Stimulated activated CD4-positive, alpha-beta T cell treated with anti-CD3 and anti-CD28 coated beads, Interleukin-15, amount 100 ng/mL, for 1 hour (primary cell): Measurements from ENCODE around the gene UPF2.
A peak's percentile ranks its signal among the peaks of the same experiment; 100 is the strongest.
"Not testable (repeated sequence)": the region's sequence is repeated elsewhere in the genome, so short reads cannot be mapped to it uniquely, and the experiment has no call there.

Source experiments
- DNase-seq, 2 donors: peaks; one replicate each; pipeline ENCODE4 v3.0.0-alpha.2; 2020; ENCODE audit warnings: low read depth in 1 of 2, low spot score in 1 of 2

UPF2 gene, protein sequence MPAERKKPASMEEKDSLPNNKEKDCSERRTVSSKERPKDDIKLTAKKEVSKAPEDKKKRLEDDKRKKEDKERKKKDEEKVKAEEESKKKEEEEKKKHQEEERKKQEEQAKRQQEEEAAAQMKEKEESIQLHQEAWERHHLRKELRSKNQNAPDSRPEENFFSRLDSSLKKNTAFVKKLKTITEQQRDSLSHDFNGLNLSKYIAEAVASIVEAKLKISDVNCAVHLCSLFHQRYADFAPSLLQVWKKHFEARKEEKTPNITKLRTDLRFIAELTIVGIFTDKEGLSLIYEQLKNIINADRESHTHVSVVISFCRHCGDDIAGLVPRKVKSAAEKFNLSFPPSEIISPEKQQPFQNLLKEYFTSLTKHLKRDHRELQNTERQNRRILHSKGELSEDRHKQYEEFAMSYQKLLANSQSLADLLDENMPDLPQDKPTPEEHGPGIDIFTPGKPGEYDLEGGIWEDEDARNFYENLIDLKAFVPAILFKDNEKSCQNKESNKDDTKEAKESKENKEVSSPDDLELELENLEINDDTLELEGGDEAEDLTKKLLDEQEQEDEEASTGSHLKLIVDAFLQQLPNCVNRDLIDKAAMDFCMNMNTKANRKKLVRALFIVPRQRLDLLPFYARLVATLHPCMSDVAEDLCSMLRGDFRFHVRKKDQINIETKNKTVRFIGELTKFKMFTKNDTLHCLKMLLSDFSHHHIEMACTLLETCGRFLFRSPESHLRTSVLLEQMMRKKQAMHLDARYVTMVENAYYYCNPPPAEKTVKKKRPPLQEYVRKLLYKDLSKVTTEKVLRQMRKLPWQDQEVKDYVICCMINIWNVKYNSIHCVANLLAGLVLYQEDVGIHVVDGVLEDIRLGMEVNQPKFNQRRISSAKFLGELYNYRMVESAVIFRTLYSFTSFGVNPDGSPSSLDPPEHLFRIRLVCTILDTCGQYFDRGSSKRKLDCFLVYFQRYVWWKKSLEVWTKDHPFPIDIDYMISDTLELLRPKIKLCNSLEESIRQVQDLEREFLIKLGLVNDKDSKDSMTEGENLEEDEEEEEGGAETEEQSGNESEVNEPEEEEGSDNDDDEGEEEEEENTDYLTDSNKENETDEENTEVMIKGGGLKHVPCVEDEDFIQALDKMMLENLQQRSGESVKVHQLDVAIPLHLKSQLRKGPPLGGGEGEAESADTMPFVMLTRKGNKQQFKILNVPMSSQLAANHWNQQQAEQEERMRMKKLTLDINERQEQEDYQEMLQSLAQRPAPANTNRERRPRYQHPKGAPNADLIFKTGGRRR

DNA sequence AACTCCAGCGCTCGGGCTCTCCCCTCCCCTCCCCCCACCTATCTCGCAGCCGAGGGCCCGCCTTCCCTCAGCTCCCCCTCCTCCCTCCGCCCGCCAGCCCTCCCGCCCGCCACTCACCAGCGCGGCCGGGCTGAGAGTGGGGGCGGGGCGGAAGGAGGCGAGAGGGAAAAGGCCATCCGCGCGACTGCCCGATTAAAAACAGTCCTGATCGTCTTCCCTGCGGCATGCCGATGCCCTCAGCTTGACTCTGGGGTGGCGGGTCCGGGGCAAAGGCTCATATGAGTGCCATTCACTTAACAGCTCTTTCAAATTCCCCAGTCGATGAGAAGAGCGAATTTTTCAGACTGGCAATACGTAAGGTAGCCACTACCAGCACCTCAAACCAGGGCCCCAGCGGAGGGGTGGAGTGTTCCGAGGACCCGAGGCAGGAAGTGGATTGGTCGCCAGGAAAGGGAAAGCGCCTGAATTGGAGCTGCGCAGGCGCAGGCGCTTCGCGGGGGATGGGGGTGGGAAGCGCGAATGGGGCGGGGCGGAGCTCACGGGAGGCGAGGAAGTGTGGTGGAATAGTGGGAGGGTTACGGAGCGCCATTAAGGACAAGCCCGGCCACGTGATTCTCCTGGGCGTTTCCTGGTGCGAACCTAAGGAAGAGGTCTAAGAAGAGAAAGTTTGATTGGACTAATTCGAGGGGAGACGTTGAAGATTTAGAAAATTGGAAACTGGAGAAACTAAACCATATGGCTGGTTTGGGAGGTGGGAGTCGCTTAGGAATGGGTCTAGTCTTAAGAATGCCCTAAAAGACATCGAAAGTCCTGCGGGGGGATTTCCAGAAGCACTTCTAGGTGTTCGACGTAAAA lies at the start of gene UPF2:
Gene UPF2, minus strand, starts transcription at position 13 of the 855 bp plus-strand sequence. CDS start 7,386 bp downstream, outside the sequence.
- DNase-seq, result peak; percentile 95 to 96

DNA sequence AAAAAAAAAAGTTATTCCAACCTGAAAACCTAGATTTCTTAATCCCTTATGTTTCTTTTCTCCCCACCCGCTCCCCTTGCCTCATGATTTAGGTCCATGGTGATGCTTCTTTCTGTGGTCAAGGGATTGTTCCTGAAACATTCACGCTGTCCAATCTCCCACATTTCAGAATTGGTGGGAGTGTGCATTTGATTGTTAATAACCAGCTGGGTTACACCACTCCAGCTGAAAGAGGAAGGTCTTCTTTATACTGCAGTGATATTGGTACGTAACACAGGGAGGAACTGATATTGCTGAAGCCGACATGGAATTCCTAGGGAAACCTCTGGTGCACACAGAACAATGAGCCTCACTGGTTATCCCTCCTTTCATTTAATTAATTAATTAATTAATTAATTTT lies 48.8 kb upstream of the UPF2 start:
- DNase-seq, result no peak

DNA sequence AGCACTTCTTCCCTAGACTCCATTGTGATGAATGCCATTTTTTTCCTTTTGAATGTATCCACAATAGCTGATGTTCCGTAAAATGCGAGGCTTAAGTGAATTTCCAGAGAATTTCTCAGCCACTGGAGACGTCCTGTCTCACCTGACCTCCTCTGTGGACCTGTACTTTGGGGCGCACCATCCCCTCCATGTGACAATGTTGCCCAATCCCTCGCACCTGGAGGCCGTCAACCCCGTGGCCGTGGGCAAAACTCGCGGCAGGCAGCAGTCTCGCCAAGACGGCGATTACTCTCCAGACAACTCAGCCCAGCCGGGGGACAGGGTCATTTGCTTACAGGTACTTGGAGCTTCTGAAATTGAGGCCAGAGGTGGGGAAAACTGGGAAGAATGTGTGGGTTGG lies 46.3 kb upstream of the UPF2 start:
- no peak for DNase-seq

DNA sequence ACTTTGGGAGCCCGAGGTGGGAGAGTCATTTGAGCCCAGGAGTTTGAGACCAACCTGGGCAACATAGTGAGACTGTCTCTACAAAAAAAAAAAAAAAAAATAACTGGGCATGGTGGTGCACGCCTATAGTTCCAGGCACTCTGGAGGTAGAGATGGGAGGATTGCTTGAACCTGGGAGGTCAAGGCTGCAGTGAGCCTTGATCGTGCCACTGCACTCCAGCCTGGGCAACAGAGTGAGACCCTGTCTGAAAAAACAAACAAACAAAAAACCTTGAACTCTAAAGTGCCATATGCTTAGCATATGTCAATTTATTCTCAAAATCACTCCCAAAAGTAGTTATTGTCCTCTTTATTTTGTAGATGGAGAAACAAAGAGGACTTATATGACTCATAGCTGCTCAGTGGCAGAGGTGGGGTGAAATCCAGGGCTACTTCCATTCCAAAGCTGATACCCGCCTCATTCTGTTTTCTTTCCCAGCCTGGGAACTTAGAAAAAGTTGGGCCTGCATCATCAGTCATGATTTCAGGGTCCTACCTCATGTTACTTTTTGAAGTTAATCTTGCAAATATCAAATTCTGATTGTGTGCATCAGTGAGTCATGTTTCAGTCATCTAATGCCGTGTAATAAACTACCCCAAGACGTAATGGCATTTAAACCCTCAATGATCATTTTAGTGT lies 39.4 kb upstream of the UPF2 start:
- no peak for DNase-seq

DNA sequence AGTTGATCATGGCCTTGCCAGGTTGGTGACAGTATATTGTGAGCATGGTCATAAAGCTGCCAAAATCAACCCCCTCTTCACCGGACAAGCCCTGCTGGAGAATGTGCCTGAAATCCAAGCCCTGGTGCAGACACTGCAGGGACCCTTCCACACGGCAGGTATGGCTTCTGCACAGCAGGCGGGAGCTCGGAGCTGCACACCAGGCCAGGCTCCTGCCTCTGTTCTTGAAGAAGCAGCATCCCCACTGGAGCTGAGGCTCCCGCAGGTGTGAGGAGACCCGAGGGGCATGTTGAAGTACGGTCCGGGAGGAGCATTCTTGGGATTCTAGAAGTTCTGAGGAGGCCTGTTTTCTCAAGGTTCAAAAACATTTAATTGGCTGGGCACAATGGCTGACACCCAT lies 38.9 kb upstream of the UPF2 start:
- no peak for DNase-seq

DNA sequence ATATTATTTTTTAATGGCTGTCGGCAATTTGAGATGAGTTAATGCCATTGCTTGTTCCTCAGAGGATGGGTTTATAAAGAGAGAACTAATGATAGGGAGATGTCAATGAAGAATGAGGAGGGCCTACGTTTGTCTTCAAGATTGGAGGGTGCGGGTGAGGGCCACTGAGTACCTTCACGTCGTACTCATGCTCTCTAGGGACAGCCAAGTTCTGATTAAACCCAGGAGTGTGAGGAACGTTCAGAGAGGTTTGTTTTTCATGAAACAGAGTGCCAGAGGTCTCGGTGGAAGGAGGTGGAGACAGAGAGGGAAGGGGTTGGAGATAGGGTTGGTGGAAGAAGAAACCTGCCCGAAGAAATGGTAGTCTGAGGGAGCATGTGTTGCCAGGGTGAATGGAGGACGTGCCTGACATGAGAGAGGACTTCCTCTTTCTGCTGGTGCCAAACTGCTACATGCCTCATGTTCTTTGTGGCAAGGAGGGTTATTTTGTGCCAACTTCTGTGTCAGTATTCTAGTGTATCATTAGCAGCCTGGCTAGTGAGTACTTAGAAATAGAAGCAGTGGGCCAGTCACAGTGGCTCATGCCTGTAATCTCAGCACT lies 35.1 kb upstream of the UPF2 start:
- DNase-seq, result no peak

DNA sequence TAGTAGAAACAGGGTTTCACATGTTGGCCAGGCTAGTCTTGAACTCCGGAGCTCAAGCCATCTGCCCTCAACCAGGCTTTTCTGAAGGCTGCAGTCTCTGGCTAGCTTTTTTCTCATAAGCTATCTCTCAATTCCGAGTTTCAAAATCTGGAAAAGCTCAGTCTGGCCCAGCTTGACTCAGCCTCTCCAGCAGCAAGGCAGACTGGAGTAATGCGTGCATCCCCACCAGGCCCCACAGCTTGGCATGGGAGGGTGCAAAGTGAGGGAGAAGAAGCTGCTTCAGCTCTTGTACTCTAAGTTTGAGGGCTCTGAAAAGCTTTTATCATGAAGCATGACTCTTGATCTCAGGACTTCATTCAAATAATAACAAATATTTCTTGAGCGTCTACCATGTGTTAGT lies 30.9 kb upstream of the UPF2 start:
- DNase-seq, result no peak

DNA sequence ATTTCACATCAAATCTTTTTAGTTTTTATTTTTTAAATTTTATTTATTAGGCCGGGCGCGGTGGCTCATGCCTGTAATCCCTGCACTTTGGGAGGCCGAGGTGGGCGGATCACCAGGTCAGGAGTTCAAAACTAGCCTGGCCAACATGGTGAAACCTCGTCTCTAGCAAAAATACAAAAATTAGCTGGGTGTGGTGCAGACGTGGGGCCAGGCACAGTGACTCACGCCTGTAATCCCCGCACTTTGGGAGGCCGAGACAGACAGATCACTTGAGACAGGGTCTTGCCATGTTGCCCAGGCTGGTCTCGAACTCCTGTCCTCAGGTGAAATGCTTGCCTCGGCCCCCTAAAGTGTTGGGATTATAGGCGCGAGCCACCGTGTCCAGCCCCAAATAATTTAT lies 28.8 kb upstream of the UPF2 start:
- DNase-seq, result not testable (repeated sequence)

DNA sequence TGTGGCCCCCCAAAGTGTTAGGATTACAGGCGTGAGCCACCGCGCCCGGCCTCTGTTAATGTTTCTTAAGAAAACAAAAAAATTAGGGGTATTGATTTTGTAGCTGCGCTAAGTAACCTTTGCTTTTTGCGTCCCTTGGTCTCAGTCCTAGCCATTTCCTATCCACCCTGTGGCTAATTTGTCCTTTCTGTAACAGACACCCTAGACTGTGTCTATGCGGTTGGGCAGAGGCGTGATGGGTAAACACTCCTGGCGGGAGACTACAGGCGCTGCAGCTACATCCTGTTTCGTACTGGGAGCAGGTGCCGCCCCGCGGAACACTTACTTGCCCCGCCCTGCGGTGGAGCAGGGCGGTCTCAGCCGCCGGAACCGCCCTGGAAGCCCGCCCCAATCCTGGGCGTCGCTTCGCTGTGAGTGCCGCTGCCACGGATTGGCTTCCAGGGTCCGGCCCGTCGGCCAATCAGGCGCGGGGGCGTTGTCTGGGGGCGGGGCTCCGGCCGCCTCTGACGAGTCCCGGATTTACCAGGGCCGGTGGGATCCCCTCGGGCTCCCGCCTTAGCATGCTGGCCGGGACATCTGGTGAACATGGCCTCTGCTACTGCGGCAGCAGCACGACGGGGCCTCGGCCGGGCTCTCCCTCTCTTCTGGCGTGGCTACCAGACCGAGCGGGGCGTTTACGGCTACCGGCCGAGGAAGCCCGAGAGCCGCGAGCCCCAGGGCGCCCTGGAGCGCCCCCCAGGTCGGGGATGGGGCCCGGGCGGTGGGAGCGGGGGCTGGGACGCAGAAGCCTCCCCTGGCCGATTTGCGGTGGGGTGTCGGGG lies 26.1 kb upstream of the UPF2 start, which contains the start of gene DHTKD1:
Gene DHTKD1, plus strand, starts transcription at position 506 of the 821 bp plus-strand sequence. Its CDS starts 80 bp downstream, at position 586.
- peak; percentile 96 to 99 for DNase-seq

DNA sequence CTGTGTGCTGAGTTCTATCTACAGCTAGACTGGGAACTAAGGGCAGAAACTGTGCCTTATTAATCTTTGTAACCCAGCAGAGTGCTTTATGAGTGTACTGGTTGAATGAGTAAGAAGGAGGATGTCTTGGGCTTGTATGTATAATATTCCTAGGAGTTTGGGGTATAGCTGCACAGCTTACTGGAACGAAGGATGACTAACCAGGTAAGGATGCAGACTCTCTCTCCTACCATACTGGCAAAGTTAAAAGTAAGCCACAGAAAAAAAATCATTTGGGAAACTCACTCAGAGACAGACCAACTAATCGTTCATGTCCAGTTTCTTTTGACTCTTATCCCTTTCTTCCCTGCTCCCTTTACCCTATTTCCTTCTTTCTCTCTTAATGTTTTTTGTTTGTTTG lies 24.7 kb upstream of the UPF2 start:
- no peak for DNase-seq

DNA sequence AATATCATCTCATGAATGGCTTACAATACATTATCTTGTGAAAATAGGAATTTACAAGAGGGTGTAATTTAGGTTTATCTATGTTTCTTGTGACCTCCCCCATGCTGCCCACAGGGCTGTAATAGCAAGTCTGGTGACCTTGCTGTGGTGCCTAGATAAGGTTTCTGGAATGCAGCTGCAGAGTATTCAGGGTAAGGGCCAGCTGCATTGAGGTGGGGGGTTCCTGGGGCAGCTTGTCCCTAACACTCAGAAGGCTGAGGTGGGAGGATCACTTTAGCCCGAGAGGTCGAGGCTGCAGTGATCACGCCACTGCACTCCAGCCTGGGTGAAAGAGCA lies 20.8 kb upstream of the UPF2 start:
- no peak for DNase-seq

DNA sequence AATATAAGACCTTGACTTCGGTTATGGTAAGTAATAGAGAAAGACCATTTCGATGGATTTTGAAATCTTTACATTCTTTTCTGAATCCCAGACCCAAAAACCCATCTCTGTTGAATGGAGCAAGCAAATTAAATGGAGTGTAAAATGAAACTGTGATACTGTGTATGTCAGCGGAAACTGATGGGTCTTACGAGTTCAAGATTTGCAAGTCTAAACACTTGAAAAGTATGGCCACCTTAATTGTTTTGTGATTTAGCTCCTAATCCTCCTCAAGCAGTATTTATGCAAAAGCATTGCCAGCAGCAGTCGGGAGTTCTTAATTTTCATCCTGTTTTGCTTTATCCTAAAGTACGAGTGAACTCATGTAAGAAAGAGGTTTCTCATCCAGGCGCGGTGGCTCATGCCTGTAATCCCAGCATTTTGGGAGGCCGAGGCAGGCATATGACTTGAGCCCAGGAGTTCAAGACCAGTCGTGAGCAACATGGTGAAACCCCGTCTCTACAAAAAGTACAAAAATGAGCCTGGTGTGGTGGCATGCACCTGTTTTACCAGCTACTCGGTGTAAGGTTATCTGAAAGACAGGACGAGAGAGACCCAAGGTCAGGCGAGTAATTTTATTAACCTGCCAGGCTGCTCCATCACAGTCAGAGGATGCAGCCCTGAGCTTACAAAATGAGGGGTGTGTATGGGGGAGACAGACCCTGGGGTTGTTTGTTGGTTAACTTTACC lies 20.3 kb upstream of the UPF2 start:
- DNase-seq, result no peak

DNA sequence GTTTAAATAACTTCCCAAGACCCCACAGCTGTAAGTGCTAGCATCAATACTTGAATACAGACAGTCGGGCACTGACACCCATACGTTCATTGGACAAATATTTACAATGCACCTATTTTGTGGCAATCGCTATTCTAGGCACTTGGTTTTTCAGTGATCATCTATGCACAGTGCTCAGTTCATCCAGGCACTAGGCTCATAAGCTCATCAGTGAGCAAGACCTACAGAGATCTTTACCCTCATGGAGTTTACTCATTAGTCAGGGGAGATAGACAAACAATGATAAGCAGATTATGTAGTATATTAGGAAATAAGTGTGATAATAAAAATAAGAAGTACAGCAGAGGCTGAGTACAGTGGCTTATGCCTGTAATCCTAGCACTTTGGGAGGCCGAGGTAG lies 18.5 kb upstream of the UPF2 start:
- DNase-seq, result no peak

DNA sequence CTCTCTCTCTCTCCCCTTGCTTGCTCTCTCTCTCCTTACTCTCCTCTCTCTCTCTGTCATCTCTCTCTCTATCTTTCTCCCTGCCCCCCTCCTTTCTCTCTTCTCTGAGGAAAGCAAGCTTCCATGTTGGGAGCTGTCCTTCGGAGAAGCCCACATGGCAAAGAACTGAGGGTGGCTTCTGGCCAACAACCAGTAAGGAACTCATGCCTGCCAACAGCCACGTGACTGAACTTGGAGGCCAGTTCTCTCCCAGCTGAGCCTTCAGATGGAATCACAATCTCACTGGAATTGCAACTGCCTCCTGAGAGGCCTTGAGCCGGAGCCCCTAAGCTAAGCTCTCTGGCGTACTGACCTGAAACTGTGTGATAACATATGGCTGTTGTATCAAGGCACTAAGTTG lies 14.1 kb upstream of the UPF2 start:
- no peak for DNase-seq

DNA sequence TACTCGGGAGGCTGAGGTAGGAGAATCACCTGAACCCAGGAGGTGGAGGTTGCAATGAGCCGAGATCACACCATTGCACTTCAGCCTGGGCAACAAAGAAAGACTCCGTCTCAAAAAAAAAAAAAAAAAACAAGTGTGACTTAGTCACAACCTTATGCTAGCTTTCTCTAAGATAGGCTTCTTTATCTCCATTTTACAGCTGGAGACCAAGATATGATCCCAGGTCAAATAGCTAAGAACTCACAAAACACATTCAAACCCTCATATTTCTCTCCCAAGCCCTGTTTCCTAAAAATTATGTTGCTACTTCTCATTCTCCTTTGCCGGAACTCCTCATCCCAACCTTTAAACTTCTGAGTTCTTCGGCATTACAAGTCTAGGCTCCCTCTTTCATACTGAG lies 13.1 kb upstream of the UPF2 start:
- no peak for DNase-seq

DNA sequence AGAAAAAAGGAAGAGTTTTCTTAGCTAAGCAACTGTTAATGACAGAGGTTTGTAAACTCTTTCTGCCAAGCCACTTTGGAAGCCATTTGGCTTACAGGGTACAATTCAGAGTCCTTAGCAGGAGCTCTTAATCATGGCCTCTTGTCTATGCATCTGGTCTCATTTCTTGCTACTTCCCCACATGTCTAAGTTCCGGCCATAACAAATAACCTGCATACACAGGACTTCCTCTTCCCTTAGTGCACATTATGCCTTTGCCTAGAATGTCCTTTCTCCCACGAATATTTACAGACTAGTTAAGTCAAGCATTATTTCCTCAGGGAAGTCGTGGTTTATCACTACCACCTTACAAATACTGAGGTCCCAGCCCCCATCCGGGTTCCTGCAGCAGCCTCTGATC lies 8.6 kb upstream of the UPF2 start:
- DNase-seq, result no peak

DNA sequence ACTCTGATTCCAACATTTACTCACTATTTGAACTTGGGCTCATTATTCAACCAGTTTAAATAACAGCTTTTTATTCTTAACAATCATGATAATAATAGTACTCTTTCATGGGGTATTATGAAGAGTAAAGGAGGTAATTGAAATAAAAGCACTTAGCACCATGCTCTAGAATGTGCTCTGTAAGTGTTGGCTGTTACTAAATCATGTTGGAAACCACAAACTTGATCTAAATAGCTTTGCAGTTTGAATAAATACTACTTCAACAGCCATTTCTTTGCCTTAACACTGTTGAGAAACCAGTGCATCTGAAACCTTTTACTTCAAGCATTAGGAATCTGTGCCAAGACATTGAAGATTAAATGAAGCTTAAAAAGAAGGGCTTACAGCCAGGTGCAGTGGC lies 7.9 kb upstream of the UPF2 start:
- no peak for DNase-seq

DNA sequence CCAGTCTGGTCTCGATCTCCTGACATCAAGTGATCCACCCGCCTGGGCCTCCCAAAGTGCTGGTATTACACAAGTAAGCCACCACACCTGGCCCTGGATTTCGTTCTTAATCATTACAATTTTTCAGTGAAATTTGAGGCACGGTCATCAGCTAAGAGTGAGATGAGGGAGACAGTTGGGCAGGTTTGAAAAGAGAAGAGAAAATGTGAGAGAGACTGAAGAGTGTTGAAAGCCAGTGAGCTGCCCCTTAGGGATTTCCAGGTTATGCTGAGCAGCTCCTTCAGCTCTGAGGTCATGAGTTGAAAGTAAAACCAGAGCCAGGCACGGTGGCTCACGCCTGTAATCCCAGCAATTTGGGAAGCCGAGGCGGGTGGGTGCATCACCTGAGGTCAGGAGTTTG lies 5.9 kb upstream of the UPF2 start:
- no peak for DNase-seq
